H9 (cell line): ENCODE results near the gene ADGRG1. TPM values are rescaled to one million over a fixed set of nuclear protein-coding genes. Genes with fewer than 3 reads are reported as not detected.

ENCODE experiments used
- DNase-seq: peaks from one replicate; pipeline ENCODE4 v3.0.0-alpha.2; 2017
- H2AFZ ChIP-seq: one replicate; pipeline ENCODE4 v1.6.1; 2013; ENCODE audit warnings: mild to moderate bottlenecking, low read length, control low read depth, moderate library complexity
- H2AK5ac ChIP-seq: 2 replicates; pipeline ENCODE4 v1.6.1; 2013; ENCODE audit warnings: low read length, control low read depth, mixed read lengths; ENCODE audit not compliant: insufficient read length
- H2BK120ac ChIP-seq: one replicate; pipeline ENCODE4 v1.6.1; 2013; ENCODE audit warnings: low read depth, mild to moderate bottlenecking, low read length, control low read depth, inconsistent platforms; ENCODE audit not compliant: poor library complexity, severe bottlenecking
- H2BK12ac ChIP-seq: 2 replicates; pipeline ENCODE4 v1.6.1; 2013; ENCODE audit warnings: low read length, control low read depth, mixed read lengths, low read depth; ENCODE audit not compliant: insufficient read length
- H2BK15ac ChIP-seq: 2 replicates; pipeline ENCODE4 v1.6.1; 2013; ENCODE audit warnings: low read depth, low read length, control low read depth
- H2BK20ac ChIP-seq: one replicate; pipeline ENCODE4 v1.6.1; 2013; ENCODE audit warnings: low read depth, mild to moderate bottlenecking, low read length, control low read depth, inconsistent platforms; ENCODE audit not compliant: poor library complexity, severe bottlenecking
- H2BK5ac ChIP-seq: 2 replicates; pipeline ENCODE4 v1.6.1; 2013; ENCODE audit warnings: low read length, control low read depth, mixed read lengths; ENCODE audit not compliant: insufficient read length
- H3K14ac ChIP-seq: 2 replicates; pipeline ENCODE4 v1.6.1; 2013; ENCODE audit warnings: low read length, control low read depth; ENCODE audit not compliant: insufficient read depth
- H3K18ac ChIP-seq: 2 replicates; pipeline ENCODE4 v1.6.1; 2013; ENCODE audit warnings: low read depth, mild to moderate bottlenecking, mixed read lengths, low read length, control low read depth; ENCODE audit not compliant: insufficient read length
- H3K23ac ChIP-seq: 2 replicates; pipeline ENCODE4 v1.6.1; 2013; ENCODE audit warnings: low read length, control low read depth, mixed read lengths, low read depth; ENCODE audit not compliant: insufficient read length
- H3K23me2 ChIP-seq: 2 replicates; pipeline ENCODE4 v1.6.1; 2013; ENCODE audit warnings: low read depth, mild to moderate bottlenecking, mixed read lengths, low read length, control low read depth; ENCODE audit not compliant: insufficient read length, poor library complexity, severe bottlenecking
- H3K27ac ChIP-seq: 2 replicates; pipeline ENCODE4 v1.5.1; 2013; ENCODE audit warnings: low read length, control low read depth, mixed read lengths, low read depth; ENCODE audit not compliant: insufficient read length
- H3K27me3 ChIP-seq: 2 replicates; pipeline ENCODE4 v1.6.1; 2013; ENCODE audit warnings: low read length, control low read depth, inconsistent platforms; ENCODE audit not compliant: insufficient read depth
- H3K4ac ChIP-seq: 2 replicates; pipeline ENCODE4 v1.6.1; 2013; ENCODE audit warnings: low read depth, mild to moderate bottlenecking, control low read depth, inconsistent platforms, low read length, moderate library complexity
- H3K4me1 ChIP-seq: 2 replicates; pipeline ENCODE4 v1.6.1; 2013; ENCODE audit warnings: low read length, control low read depth, inconsistent platforms; ENCODE audit not compliant: insufficient read depth
- H3K4me2 ChIP-seq: 2 replicates; pipeline ENCODE4 v1.6.1; 2013; ENCODE audit warnings: low read length, control low read depth, mixed read lengths; ENCODE audit not compliant: insufficient read length, insufficient read depth
- H3K56ac ChIP-seq: 2 replicates; pipeline ENCODE4 v1.6.1; 2013; ENCODE audit warnings: low read depth, mild to moderate bottlenecking, mixed read lengths, low read length, control low read depth; ENCODE audit not compliant: insufficient read length
- H3K79me1 ChIP-seq: 2 replicates; pipeline ENCODE4 v1.6.1; 2013; ENCODE audit warnings: low read depth, mild to moderate bottlenecking, moderate library complexity, low read length, control low read depth, inconsistent platforms; ENCODE audit not compliant: insufficient read depth, poor library complexity, severe bottlenecking
- H3K79me2 ChIP-seq: 2 replicates; pipeline ENCODE4 v1.6.1; 2013; ENCODE audit warnings: low read length, control low read depth, inconsistent platforms; ENCODE audit not compliant: insufficient read depth
- H3K9ac ChIP-seq: 2 replicates; pipeline ENCODE4 v1.6.1; 2013; ENCODE audit warnings: low read length, control low read depth, mixed read lengths; ENCODE audit not compliant: insufficient read length; ENCODE audit errors: extremely low read depth
- H3K9me3 ChIP-seq: one replicate; pipeline ENCODE4 v1.6.1; 2013; ENCODE audit warnings: low read depth, low read length, inconsistent platforms; ENCODE audit not compliant: control insufficient read depth
- H3T11ph ChIP-seq: one replicate; pipeline ENCODE4 v1.6.1; 2013; ENCODE audit warnings: mild to moderate bottlenecking, low read length, control low read depth, inconsistent platforms
- H4K20me1 ChIP-seq: one replicate; pipeline ENCODE4 v1.6.1; 2013; ENCODE audit not compliant: control insufficient read depth, insufficient read length, insufficient read depth
- H4K5ac ChIP-seq: 2 replicates; pipeline ENCODE4 v1.6.1; 2013; ENCODE audit warnings: low read depth, mild to moderate bottlenecking, mixed read lengths, low read length, control low read depth; ENCODE audit not compliant: insufficient read length
- H4K8ac ChIP-seq: replicated peaks from 2 replicates; pipeline ENCODE4 v1.6.1; 2013; ENCODE audit warnings: low read length, control low read depth, mixed read lengths, low read depth; ENCODE audit not compliant: insufficient read length
- H4K91ac ChIP-seq: 2 replicates; pipeline ENCODE4 v1.6.1; 2013; ENCODE audit warnings: low read depth, mild to moderate bottlenecking, moderate library complexity, mixed read lengths, low read length, control low read depth; ENCODE audit not compliant: insufficient read length
- H3K27ac Mint-ChIP-seq, 3 experiments: 2 replicates in 2 of 3; 3 replicates in 1 of 3; pipeline ENCODE4 v1.8.0; 2020 to 2021; ENCODE audit warnings: mixed read lengths in 3 of 3, mild to moderate bottlenecking in 1 of 3, moderate library complexity in 1 of 3
- H3K27me3 Mint-ChIP-seq: 2 replicates; pipeline ENCODE4 v1.8.0; 2021; ENCODE audit warnings: low read depth, mild to moderate bottlenecking, moderate library complexity, mixed read lengths
- H3K36me3 Mint-ChIP-seq, 3 experiments: 2 replicates in 2 of 3; 3 replicates in 1 of 3; pipeline ENCODE4 v1.8.0; 2020 to 2021; ENCODE audit warnings: low read depth in 3 of 3, mixed read lengths in 3 of 3; ENCODE audit not compliant: insufficient read depth in 1 of 3
- H3K4me1 Mint-ChIP-seq, 2 experiments: 2 replicates each; pipeline ENCODE4 v1.8.0; 2020; ENCODE audit warnings: mixed read lengths in 2 of 2
- H3K4me3 Mint-ChIP-seq, 2 experiments: 2 replicates in 1 of 2; 3 replicates in 1 of 2; pipeline ENCODE4 v1.8.0; 2020 to 2021; ENCODE audit warnings: mild to moderate bottlenecking in 2 of 2, mixed read lengths in 2 of 2, moderate library complexity in 1 of 2
- H3K9me3 Mint-ChIP-seq, 2 experiments: 2 replicates in 1 of 2; 3 replicates in 1 of 2; pipeline ENCODE4 v1.8.0; 2020; ENCODE audit warnings: mild to moderate bottlenecking in 2 of 2, mixed read lengths in 2 of 2, moderate library complexity in 1 of 2
- WGBS: extraction: QIAGEN DNeasy Blood & Tissue Kit; methylation state at CpG from one replicate; pipeline ENCODE4 v1.1.7; 2013; ENCODE audit warnings: missing lambda C conversion rate, low lambda C conversion rate, mixed read lengths; ENCODE audit not compliant: insufficient read length; ENCODE audit errors: extremely low coverage; 5-methylcytosine and 5-hydroxymethylcytosine counted together
- total RNA-seq: library from RNA; stranded (reverse); gene quantifications from 2 replicates; pipeline ENCODE4 v1.2.1, GENCODE V29; 2021
- TF ChIP-seq, protein P1 (sequence below): fragments of 200-600 bp; sonication (generic); conservative IDR thresholded peaks from 3 replicates; pipeline ENCODE4 v1.8.0; 2021; ENCODE audit warnings: antibody characterized with exemption, mild to moderate bottlenecking

Gene ADGRG1
- total RNA-seq, 1 experiment from 2014 or later = 1.1 TPM

DNA sequence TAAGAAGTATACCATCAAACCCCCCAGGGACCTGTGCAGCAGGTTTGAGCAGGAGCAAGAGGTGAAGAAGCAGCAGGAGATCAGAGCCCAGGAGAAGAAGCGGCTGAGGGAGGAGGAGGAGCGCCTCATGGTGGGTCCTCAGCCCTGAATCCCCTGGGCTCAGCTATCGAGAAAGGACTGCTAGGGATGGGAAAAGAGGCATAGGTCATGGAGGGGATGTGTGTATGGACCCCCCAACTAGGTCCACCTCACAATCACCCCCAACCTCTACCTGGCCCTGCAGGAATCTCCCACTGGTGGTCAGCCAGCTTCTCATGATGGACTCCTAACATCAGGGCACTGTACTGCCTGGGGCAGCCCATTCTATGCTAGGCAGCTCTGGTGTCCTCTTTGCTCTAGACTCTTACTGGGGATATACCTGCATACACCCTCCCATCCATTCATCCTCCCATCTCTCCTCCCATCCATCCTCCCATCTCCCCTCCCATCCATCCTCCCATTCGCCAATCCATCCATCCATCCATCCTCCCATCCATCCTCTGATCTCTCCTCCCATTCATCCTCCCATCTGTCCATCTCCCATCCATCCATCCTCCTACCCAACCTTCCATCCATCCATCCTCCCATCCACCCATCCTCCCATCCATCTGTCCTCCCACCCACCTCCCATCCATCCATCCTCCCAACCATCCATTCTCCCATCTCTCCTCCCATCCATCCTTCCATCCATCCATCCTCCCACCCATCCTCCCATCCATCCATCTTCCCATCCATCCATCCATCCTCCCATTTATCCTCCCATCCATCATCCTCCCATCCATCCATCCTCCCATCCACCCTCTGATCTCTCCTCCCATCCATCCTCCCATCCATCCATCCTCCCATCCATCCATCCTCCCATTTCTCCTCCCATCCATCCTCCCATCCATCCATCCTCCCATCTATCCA, 76.7 kb downstream of the ADGRG1 start:
- H4K8ac ChIP-seq = no peak overlapping the region
- Mint-ChIP-seq H3K27me3 (peaks cover 25% of the 10 kb centered on the region), H3K36me3 (no peaks in the 10 kb centered on the region; a peak in 1 of 7 replicates), H3K27ac (no peak overlapping the region; a peak in 1 of 7 replicates), H3K4me1 (peaks cover 6 to 13% of the 10 kb centered on the region in 2 experiments), H3K9me3 (peaks cover 0 to 16% of the 10 kb centered on the region in 2 experiments; a peak in 2 of 5 replicates), H3K4me3 (no peak overlapping the region)
- H3K4ac ChIP-seq = no peak overlapping the region
- no peak overlapping the region for H3K4me2 ChIP-seq
- no peak overlapping the region for H3K18ac ChIP-seq
- H3K14ac ChIP-seq = no peak overlapping the region
- no peak overlapping the region for H4K5ac ChIP-seq
- H2BK120ac ChIP-seq = no peak overlapping the region
- H3K79me2 ChIP-seq = no peaks in the 10 kb centered on the region
- no peaks in the 10 kb centered on the region for H3K27me3 ChIP-seq
- no peak overlapping the region for H3K27ac ChIP-seq
- H3K23ac ChIP-seq = no peak overlapping the region
- no peak overlapping the region for H3K56ac ChIP-seq
- H3K9me3 ChIP-seq = no peaks in the 10 kb centered on the region
- DNase-seq = no peak
- H2AFZ ChIP-seq = no peak overlapping the region
- no peaks in the 10 kb centered on the region for H3K79me1 ChIP-seq
- no peaks in the 10 kb centered on the region for H4K20me1 ChIP-seq
- TF ChIP-seq, protein P1, sequence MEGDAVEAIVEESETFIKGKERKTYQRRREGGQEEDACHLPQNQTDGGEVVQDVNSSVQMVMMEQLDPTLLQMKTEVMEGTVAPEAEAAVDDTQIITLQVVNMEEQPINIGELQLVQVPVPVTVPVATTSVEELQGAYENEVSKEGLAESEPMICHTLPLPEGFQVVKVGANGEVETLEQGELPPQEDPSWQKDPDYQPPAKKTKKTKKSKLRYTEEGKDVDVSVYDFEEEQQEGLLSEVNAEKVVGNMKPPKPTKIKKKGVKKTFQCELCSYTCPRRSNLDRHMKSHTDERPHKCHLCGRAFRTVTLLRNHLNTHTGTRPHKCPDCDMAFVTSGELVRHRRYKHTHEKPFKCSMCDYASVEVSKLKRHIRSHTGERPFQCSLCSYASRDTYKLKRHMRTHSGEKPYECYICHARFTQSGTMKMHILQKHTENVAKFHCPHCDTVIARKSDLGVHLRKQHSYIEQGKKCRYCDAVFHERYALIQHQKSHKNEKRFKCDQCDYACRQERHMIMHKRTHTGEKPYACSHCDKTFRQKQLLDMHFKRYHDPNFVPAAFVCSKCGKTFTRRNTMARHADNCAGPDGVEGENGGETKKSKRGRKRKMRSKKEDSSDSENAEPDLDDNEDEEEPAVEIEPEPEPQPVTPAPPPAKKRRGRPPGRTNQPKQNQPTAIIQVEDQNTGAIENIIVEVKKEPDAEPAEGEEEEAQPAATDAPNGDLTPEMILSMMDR = no peak
- no peak overlapping the region for H2BK12ac ChIP-seq
- no peak overlapping the region for H3T11ph ChIP-seq
- H2BK15ac ChIP-seq = no peak overlapping the region
- no peak overlapping the region for H3K9ac ChIP-seq
- no peaks in the 10 kb centered on the region for H3K4me1 ChIP-seq
- H4K91ac ChIP-seq = no peak overlapping the region
- H3K23me2 ChIP-seq = no peaks in the 10 kb centered on the region
- WGBS = 100% methylated on average over 1 of the region's 4 CpGs
- H2BK20ac ChIP-seq = no peak overlapping the region
- H2BK5ac ChIP-seq = no peak overlapping the region
- no peak overlapping the region for H2AK5ac ChIP-seq
